Measurements from ENCODE around the gene RBM19. TPM values are rescaled to one million over a fixed set of nuclear protein-coding genes. Genes with fewer than 3 reads are reported as not detected.

The RBM19 gene
- total RNA-seq, 1 experiment from 2014 or later = 61.7 TPM

- intact Hi-C loops (cut with micrococcal nuclease) = loop anchor here (10.0 kb wide), 1 partner anchor 203 kb away; no protein-coding TSS in a partner anchor
- H3K79me2 ChIP-seq (ENCODE audit: low read length) = no peaks in the 10 kb centered on the region
- CTCF ChIA-PET = no interaction called here
- H3K4me1 ChIP-seq (ENCODE audit: insufficient read depth, low read length) = no peaks in the 10 kb centered on the region
- H3K4me2 ChIP-seq (ENCODE audit: low read length) = no peak overlapping the region
- BruUV-seq (replicated peaks) = no TSS peak
- peaks cover 54% of the 10 kb centered on the region for H3K27me3 ChIP-seq (ENCODE audit: low read length)
- POLR2A ChIA-PET (ENCODE audit: unreplicated experiment) = no interaction called here
- H2AFZ ChIP-seq (ENCODE audit: low read length) = no peak overlapping the region
- H3K9me3 ChIP-seq (ENCODE audit: low read length) = no peaks in the 10 kb centered on the region
- H3K9ac ChIP-seq (ENCODE audit: low read length) = no peak overlapping the region
- no peak overlapping the region for H3K4me3 ChIP-seq (ENCODE audit: low read length)
- DNase-seq = no peak
- H3K27ac ChIP-seq (ENCODE audit: low read length) = no peak overlapping the region
- H4K20me1 ChIP-seq (ENCODE audit: low read length) = no peaks in the 10 kb centered on the region
- TF ChIP-seq EZH2phosphoT487 (IDR thresholded peaks at IDR 0.05; ENCODE audit: borderline replicate concordance, low read length) (no peak), EZH2 (IDR thresholded peaks at IDR 0.05; ENCODE audit: low read length, unreplicated experiment) (no peak), CTCF (conservative IDR thresholded peaks at IDR 0.05; ENCODE audit: low read depth, low read length) (no peak)
- no peaks in the 10 kb centered on the region for H3F3A ChIP-seq (ENCODE audit: low read length, unreplicated experiment)
- H3K9me2 ChIP-seq (replicated peaks; ENCODE audit: low read length) = no peaks in the 10 kb centered on the region
- ATAC-seq = no peak
- no peaks in the 10 kb centered on the region for H3K36me3 ChIP-seq (ENCODE audit: low read depth, low read length)
Measured at GRCh38 chr12:114011711-114012110, 45.6 kb upstream of the RBM19 start.

- POLR2A ChIA-PET (ENCODE audit: unreplicated experiment) = no interaction called here
- H3K9ac ChIP-seq (ENCODE audit: low read length) = no peak overlapping the region
- no peaks in the 10 kb centered on the region for H3K79me2 ChIP-seq (ENCODE audit: low read length)
- H3K9me3 ChIP-seq (ENCODE audit: low read length) = no peaks in the 10 kb centered on the region
- CTCF ChIA-PET = interaction anchor here (0.5 to 0.6 kb wide), 2 partner anchors 28 to 464 kb away, joined by 3 to 4 read pairs; no protein-coding TSS in a partner anchor
- ATAC-seq = no peak
- H2AFZ ChIP-seq (ENCODE audit: low read length) = no peak overlapping the region
- no TSS peak for BruUV-seq (replicated peaks)
- H4K20me1 ChIP-seq (ENCODE audit: low read length) = no peaks in the 10 kb centered on the region
- H3K9me2 ChIP-seq (replicated peaks; ENCODE audit: low read length) = no peaks in the 10 kb centered on the region
- no peak for TF ChIP-seq CTCF (conservative IDR thresholded peaks at IDR 0.05; ENCODE audit: low read depth, low read length)
- TF ChIP-seq EZH2 (IDR thresholded peaks at IDR 0.05; ENCODE audit: low read length, unreplicated experiment) = no peak
- TF ChIP-seq EZH2phosphoT487 (IDR thresholded peaks at IDR 0.05; ENCODE audit: borderline replicate concordance, low read length) = no peak
- no peak for DNase-seq
- H3F3A ChIP-seq (ENCODE audit: low read length, unreplicated experiment) = no peaks in the 10 kb centered on the region
- H3K27me3 ChIP-seq (ENCODE audit: low read length) = peaks cover 88% of the 10 kb centered on the region
- no peak overlapping the region for H3K27ac ChIP-seq (ENCODE audit: low read length)
- no peak overlapping the region for H3K4me2 ChIP-seq (ENCODE audit: low read length)
- no peaks in the 10 kb centered on the region for H3K36me3 ChIP-seq (ENCODE audit: low read depth, low read length)
- no peak overlapping the region for H3K4me3 ChIP-seq (ENCODE audit: low read length)
- no peaks in the 10 kb centered on the region for H3K4me1 ChIP-seq (ENCODE audit: insufficient read depth, low read length)
- intact Hi-C loops (cut with micrococcal nuclease) = no loop called here
Measured at GRCh38 chr12:114006482-114007425, 40.6 kb upstream of the RBM19 start.

- TF ChIP-seq CTCF (conservative IDR thresholded peaks at IDR 0.05; ENCODE audit: low read depth, low read length) = no peak
- intact Hi-C loops (cut with micrococcal nuclease) = no loop called here
- H3K27ac ChIP-seq (ENCODE audit: low read length) = no peak overlapping the region
- POLR2A ChIA-PET (ENCODE audit: unreplicated experiment) = no interaction called here
- H3K4me1 ChIP-seq (ENCODE audit: insufficient read depth, low read length) = no peaks in the 10 kb centered on the region
- peaks cover 90% of the 10 kb centered on the region for H3K27me3 ChIP-seq (ENCODE audit: low read length)
- DNase-seq = no peak
- H2AFZ ChIP-seq (ENCODE audit: low read length) = no peak overlapping the region
- H3F3A ChIP-seq (ENCODE audit: low read length, unreplicated experiment) = no peaks in the 10 kb centered on the region
- no peak overlapping the region for H3K4me2 ChIP-seq (ENCODE audit: low read length)
- H3K79me2 ChIP-seq (ENCODE audit: low read length) = no peaks in the 10 kb centered on the region
- H3K9me2 ChIP-seq (replicated peaks; ENCODE audit: low read length) = no peaks in the 10 kb centered on the region
- H3K4me3 ChIP-seq (ENCODE audit: low read length) = no peak overlapping the region
- no peak overlapping the region for H3K9ac ChIP-seq (ENCODE audit: low read length)
- no peaks in the 10 kb centered on the region for H4K20me1 ChIP-seq (ENCODE audit: low read length)
- no TSS peak for BruUV-seq (replicated peaks)
- no peaks in the 10 kb centered on the region for H3K36me3 ChIP-seq (ENCODE audit: low read depth, low read length)
- ATAC-seq = no peak
- CTCF ChIA-PET = no interaction called here
- no peaks in the 10 kb centered on the region for H3K9me3 ChIP-seq (ENCODE audit: low read length)
Measured at GRCh38 chr12:114004402-114004801, 38.3 kb upstream of the RBM19 start.

Data from PC-3 (cell line).